OCI-LY3 (cell line): ENCODE results near the gene ZNF175.

Experiments used
- EZH2phosphoT487 ChIP-seq: fragments of 200-600 bp; shearing (Covaris generic); IDR thresholded peaks from 2 replicates; pipeline ENCODE4 v1.6.1; 2018; ENCODE audit warnings: antibody characterized with exemption, mixed run types, low read depth
- TF ChIP-seq, protein P1 (sequence below): fragments of 200-600, 300-600 bp; sonication (generic); IDR thresholded peaks from 2 replicates; pipeline ENCODE4 v1.5.1; 2014; ENCODE audit warnings: antibody characterized with exemption, low read length, low read depth

- TF ChIP-seq, protein P1, sequence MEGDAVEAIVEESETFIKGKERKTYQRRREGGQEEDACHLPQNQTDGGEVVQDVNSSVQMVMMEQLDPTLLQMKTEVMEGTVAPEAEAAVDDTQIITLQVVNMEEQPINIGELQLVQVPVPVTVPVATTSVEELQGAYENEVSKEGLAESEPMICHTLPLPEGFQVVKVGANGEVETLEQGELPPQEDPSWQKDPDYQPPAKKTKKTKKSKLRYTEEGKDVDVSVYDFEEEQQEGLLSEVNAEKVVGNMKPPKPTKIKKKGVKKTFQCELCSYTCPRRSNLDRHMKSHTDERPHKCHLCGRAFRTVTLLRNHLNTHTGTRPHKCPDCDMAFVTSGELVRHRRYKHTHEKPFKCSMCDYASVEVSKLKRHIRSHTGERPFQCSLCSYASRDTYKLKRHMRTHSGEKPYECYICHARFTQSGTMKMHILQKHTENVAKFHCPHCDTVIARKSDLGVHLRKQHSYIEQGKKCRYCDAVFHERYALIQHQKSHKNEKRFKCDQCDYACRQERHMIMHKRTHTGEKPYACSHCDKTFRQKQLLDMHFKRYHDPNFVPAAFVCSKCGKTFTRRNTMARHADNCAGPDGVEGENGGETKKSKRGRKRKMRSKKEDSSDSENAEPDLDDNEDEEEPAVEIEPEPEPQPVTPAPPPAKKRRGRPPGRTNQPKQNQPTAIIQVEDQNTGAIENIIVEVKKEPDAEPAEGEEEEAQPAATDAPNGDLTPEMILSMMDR = no peak
- TF ChIP-seq EZH2phosphoT487 = no peak
These were observed 23.7 kb downstream of the ZNF175 start for GRCh38 chr19:51594774-51595109.
